PC-9 (cell line): ENCODE measurements around the gene TSPAN8.

Experiments
- CTCF ChIP-seq: fragments of 200-600 bp; sonication (generic); conservative IDR thresholded peaks from 2 replicates; pipeline ENCODE4 v1.6.1; 2017; ENCODE audit warnings: mixed run types, antibody characterized with exemption, mild to moderate bottlenecking, moderate library complexity
- EZH2 ChIP-seq: fragments of 200-600 bp; sonication (generic); IDR thresholded peaks from 2 replicates; pipeline ENCODE4 v1.8.0; 2017; ENCODE audit warnings: antibody characterized with exemption, low read depth

- TF ChIP-seq CTCF (no peak), EZH2 (no peak)
Measured at GRCh38 chr12:71174146-71174545, 16.3 kb upstream of the TSPAN8 start.
